ENCODE measurements around the gene HABP4. TPM values are rescaled to one million over a fixed set of nuclear protein-coding genes. Genes with fewer than 3 reads are reported as not detected.

The HABP4 gene
- polyA plus RNA-seq, 1 experiment = 9.2 TPM

DNA sequence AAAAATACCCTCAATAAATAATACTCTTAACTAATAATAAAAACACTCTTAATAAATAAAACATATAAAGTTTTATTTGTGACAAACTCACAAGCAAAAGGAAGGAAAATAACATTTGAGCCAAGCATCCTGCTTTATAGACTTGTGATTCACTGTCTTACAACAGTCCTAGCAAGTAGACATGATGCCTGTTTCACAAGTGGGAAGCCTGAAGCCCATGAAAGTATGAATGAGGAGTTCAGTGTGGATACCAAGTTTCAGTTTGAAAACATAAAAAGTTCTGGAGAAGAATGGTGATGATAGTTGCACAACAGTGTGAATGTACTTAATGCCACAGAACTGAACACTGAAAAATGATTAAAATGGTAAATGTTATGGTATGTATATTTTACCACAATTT, 10.9 kb downstream of the HABP4 start:
- Histone ChIP-seq H3K36me3 (ENCODE audit: control insufficient read depth, insufficient read depth, low read length) (no peaks in the 10 kb centered on the region), H3K4me3 (ENCODE audit: low read depth, low read length) (peak overlapping the region; percentile 12), H3K27me3 (ENCODE audit: control insufficient read depth, insufficient read depth, low read length) (no peaks in the 10 kb centered on the region)
- POLR2A ChIA-PET = no interaction called here
- peak; percentile 59 for DNase-seq (ENCODE audit: low read depth)
- CTCF ChIA-PET = no interaction called here
- TF ChIP-seq, protein P1, sequence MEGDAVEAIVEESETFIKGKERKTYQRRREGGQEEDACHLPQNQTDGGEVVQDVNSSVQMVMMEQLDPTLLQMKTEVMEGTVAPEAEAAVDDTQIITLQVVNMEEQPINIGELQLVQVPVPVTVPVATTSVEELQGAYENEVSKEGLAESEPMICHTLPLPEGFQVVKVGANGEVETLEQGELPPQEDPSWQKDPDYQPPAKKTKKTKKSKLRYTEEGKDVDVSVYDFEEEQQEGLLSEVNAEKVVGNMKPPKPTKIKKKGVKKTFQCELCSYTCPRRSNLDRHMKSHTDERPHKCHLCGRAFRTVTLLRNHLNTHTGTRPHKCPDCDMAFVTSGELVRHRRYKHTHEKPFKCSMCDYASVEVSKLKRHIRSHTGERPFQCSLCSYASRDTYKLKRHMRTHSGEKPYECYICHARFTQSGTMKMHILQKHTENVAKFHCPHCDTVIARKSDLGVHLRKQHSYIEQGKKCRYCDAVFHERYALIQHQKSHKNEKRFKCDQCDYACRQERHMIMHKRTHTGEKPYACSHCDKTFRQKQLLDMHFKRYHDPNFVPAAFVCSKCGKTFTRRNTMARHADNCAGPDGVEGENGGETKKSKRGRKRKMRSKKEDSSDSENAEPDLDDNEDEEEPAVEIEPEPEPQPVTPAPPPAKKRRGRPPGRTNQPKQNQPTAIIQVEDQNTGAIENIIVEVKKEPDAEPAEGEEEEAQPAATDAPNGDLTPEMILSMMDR (IDR thresholded peaks at IDR 0.05; ENCODE audit: insufficient read depth, low read depth, low read length) = no peak

DNA sequence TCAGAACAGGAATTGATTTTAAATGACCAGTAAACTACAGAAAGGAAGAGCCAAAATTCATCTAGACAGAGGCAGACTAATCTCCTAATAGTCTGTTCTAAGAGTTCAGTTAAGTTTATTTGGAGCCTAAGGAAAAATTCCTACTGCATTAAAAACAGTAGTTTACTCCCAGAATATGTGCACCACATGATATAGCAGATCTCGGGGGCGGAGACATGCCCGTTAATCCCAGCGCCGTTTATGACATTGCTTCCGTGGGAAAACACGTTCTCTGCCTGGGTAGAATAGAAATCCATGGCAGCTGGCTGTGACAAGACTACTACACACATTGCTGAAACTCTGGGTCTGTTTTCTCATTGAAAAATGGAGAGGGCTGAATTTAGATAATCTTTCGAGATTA, 11.4 kb downstream of the HABP4 start:
- CTCF ChIA-PET = interaction anchor here (1.0 kb wide), 1 partner anchor 10 kb away, joined by 3 read pairs; no protein-coding TSS in a partner anchor
- TF ChIP-seq, protein P1 (IDR thresholded peaks at IDR 0.05; ENCODE audit: insufficient read depth, low read depth, low read length) = no peak
- no peaks in the 10 kb centered on the region for H3K36me3 ChIP-seq (ENCODE audit: control insufficient read depth, insufficient read depth, low read length)
- no peaks in the 10 kb centered on the region for H3K27me3 ChIP-seq (ENCODE audit: control insufficient read depth, insufficient read depth, low read length)
- POLR2A ChIA-PET = no interaction called here
- no peak for DNase-seq (ENCODE audit: low read depth)
- H3K4me3 ChIP-seq (ENCODE audit: low read depth, low read length) = no peak overlapping the region; the same call in 1 of the 2 replicates

DNA sequence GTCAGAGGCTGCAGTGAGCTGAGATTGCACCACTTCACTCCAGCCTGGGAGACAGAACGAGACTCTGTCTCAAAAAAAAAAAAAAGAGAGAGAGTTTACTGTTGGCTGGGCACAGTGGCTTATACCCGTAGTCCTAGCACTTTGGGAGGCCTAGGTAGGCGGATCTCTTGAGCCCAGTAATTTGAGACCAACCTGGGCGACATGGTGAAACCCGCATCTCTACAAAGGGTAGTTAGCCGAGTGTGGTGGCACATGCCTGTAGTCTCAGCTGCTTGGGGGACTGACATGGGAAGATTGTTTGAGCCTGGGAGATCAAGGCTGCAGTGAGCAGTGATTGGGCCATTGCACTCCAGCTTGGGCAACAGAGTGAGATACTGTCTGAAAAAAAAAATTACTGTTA, 12.6 kb downstream of the HABP4 start:
- TF ChIP-seq, protein P1 (IDR thresholded peaks at IDR 0.05; ENCODE audit: insufficient read depth, low read depth, low read length) = no peak
- Histone ChIP-seq H3K4me3 (ENCODE audit: low read depth, low read length) (no peak overlapping the region), H3K27me3 (ENCODE audit: control insufficient read depth, insufficient read depth, low read length) (no peaks in the 10 kb centered on the region), H3K36me3 (ENCODE audit: control insufficient read depth, insufficient read depth, low read length) (no peaks in the 10 kb centered on the region)
- CTCF ChIA-PET = interaction anchor here (0.7 kb wide), 1 partner anchor 102 kb away, joined by 5 read pairs; no protein-coding TSS in a partner anchor
- POLR2A ChIA-PET = interaction anchor here (0.7 kb wide), 1 partner anchor 14 kb away, joined by 5 read pairs; no protein-coding TSS in a partner anchor
- DNase-seq (ENCODE audit: low read depth) = no peak

DNA sequence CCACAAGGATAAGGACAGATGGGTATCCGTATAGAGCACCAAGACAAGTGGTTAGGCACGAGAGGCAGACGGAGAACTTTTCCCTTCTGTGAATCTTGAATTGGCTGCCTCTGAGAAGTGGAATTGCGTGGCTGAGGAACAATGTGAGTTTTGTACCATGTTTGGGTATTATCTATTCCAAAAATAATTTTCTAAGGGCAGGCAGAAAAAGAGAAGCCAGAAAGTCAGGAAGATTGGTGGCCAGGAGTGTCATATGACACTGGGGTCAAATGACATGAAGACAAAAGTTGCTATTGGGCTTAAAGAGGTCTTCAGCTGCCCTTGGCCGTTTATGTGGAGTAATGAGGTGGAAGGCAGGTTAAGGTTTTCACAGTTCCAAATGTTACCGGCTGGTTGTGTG, 14.5 kb downstream of the HABP4 start:
- POLR2A ChIA-PET = no interaction called here

DNA sequence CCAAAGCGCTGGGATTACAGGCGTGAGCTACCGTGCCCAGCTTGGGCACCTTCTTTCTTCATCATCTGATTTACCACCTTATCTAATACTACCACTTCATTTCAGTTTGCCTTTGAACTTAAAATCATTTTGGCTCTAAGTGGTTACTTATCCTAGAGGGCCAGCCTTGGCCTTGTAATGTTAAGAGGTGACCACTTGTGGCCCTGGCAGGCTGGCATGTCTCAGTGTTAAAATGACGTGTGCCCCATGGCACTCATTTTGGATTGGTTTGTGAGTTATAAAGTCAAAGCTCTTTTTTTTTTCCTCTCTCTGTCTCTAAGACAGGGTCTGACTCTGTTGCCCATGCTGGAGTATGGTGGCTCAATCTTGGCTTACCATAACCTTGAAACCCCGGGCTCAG, 17.8 kb downstream of the HABP4 start:
- CTCF ChIA-PET = interaction anchor here (0.6 kb wide), 1 partner anchor 54 kb away, joined by 4 read pairs; no protein-coding TSS in a partner anchor
- TF ChIP-seq, protein P1 (IDR thresholded peaks at IDR 0.05; ENCODE audit: insufficient read depth, low read depth, low read length) = no peak
- POLR2A ChIA-PET = no interaction called here
- no peaks in the 10 kb centered on the region for H3K27me3 ChIP-seq (ENCODE audit: control insufficient read depth, insufficient read depth, low read length)
- H3K36me3 ChIP-seq (ENCODE audit: control insufficient read depth, insufficient read depth, low read length) = peaks cover 2% of the 10 kb centered on the region
- no peak overlapping the region for H3K4me3 ChIP-seq (ENCODE audit: low read depth, low read length)
- DNase-seq (ENCODE audit: low read depth) = no peak

More for the DNA sequence above, 14.5 kb downstream of the HABP4 start:
- TF ChIP-seq, protein P1 (IDR thresholded peaks at IDR 0.05; ENCODE audit: insufficient read depth, low read depth, low read length) = no peak
- H3K4me3 ChIP-seq (ENCODE audit: low read depth, low read length) = no peak overlapping the region
- DNase-seq (ENCODE audit: low read depth) = no peak
- H3K36me3 ChIP-seq (ENCODE audit: control insufficient read depth, insufficient read depth, low read length) = no peaks in the 10 kb centered on the region; the same call in 1 of the 2 replicates
- H3K27me3 ChIP-seq (ENCODE audit: control insufficient read depth, insufficient read depth, low read length) = no peaks in the 10 kb centered on the region
- CTCF ChIA-PET = no interaction called here

Data from BJ (cell line).